GM23248 (cell line): ENCODE measurements around the gene CA12.

Experiments
- EZH2 ChIP-seq: fragments of 200-600 bp; sonication (generic); IDR thresholded peaks from 2 replicates; pipeline ENCODE4 v1.6.1; 2018; ENCODE audit warnings: antibody characterized with exemption, mild to moderate bottlenecking; ENCODE audit not compliant: insufficient read depth, poor library complexity, severe bottlenecking
- EZH2phosphoT487 ChIP-seq: fragments of 200-600 bp; sonication (generic); IDR thresholded peaks from 2 replicates; pipeline ENCODE4 v1.6.1; 2018; ENCODE audit warnings: antibody characterized with exemption, moderate library complexity, mild to moderate bottlenecking, low read depth; ENCODE audit not compliant: insufficient read depth

- TF ChIP-seq EZH2phosphoT487 (no peak), EZH2 (no peak)
Measured at GRCh38 chr15:63357061-63357460, 24.6 kb downstream of the CA12 start.
